IPS-11a (cell line): ENCODE data around the gene LANCL2.
"Not testable (repeated sequence)": the region's sequence is repeated elsewhere in the genome, so short reads cannot be mapped to it uniquely, and the experiment has no call there.

Experiments used
- H3K4me3 ChIP-seq: one replicate; pipeline ENCODE4 v1.5.1; 2013; ENCODE audit warnings: low read depth, low read length, control low read depth

LANCL2 gene

GRCh38 chr7:55365205-55365674, at the start of gene LANCL2:
Gene LANCL2 (plus strand): TSS chr7:55365337. CDS start chr7:55366026, 689 bp downstream.
- H3K4me3 ChIP-seq = peak within 1 kb of the TSS; percentile 98

GRCh38 chr7:55325371-55325792, 39.8 kb upstream of the LANCL2 start:
- H3K4me3 ChIP-seq = no peak overlapping the region

GRCh38 chr7:55326081-55326835, 38.9 kb upstream of the LANCL2 start:
- no peak overlapping the region for H3K4me3 ChIP-seq

- no peak overlapping the region for H3K4me3 ChIP-seq
Observed at GRCh38 chr7:55326945-55327626, 38.1 kb upstream of the LANCL2 start.

GRCh38 chr7:55335151-55335550, 30.0 kb upstream of the LANCL2 start:
- no peak overlapping the region for H3K4me3 ChIP-seq

- H3K4me3 ChIP-seq = no peak overlapping the region
Observed at GRCh38 chr7:55335786-55336185, 29.4 kb upstream of the LANCL2 start.

GRCh38 chr7:55336540-55336939, 28.6 kb upstream of the LANCL2 start:
- no peak overlapping the region for H3K4me3 ChIP-seq

- no peak overlapping the region for H3K4me3 ChIP-seq
Observed at GRCh38 chr7:55339033-55340000, 25.8 kb upstream of the LANCL2 start.

GRCh38 chr7:55342216-55342871, 22.8 kb upstream of the LANCL2 start:
- H3K4me3 ChIP-seq = no peak overlapping the region

- no peak overlapping the region for H3K4me3 ChIP-seq
Observed at GRCh38 chr7:55343002-55343781, 21.9 kb upstream of the LANCL2 start.

- no peak overlapping the region for H3K4me3 ChIP-seq
Observed at GRCh38 chr7:55343860-55344606, 21.1 kb upstream of the LANCL2 start.

- H3K4me3 ChIP-seq = no peak overlapping the region
Observed at GRCh38 chr7:55344840-55345239, 20.3 kb upstream of the LANCL2 start.

GRCh38 chr7:55345292-55345691, 19.8 kb upstream of the LANCL2 start:
- H3K4me3 ChIP-seq = no peak overlapping the region

- no peak overlapping the region for H3K4me3 ChIP-seq
Observed at GRCh38 chr7:55348502-55348901, 16.6 kb upstream of the LANCL2 start.

- no peak overlapping the region for H3K4me3 ChIP-seq
Observed at GRCh38 chr7:55349121-55349520, 16.0 kb upstream of the LANCL2 start.

- no peak overlapping the region for H3K4me3 ChIP-seq
Observed at GRCh38 chr7:55350281-55350680, 14.9 kb upstream of the LANCL2 start.

GRCh38 chr7:55351263-55351662, 13.9 kb upstream of the LANCL2 start:
- no peak overlapping the region for H3K4me3 ChIP-seq

- H3K4me3 ChIP-seq = not testable (repeated sequence)
Observed at GRCh38 chr7:55352947-55353273, 12.2 kb upstream of the LANCL2 start.

GRCh38 chr7:55360486-55360885, 4.7 kb upstream of the LANCL2 start:
- H3K4me3 ChIP-seq = no peak overlapping the region
